HG02571 (cell line): ENCODE data around the gene TAF8.
"Not testable (repeated sequence)": the region's sequence is repeated elsewhere in the genome, so short reads cannot be mapped to it uniquely, and the experiment has no call there.

Experiments
- ATAC-seq: cut with Tn5 transposase; IDR thresholded peaks from one replicate; pipeline ENCODE4 v1.9.1; 2021; ENCODE audit warnings: mild to moderate bottlenecking, moderate library complexity; ENCODE audit not compliant: unreplicated experiment

Gene TAF8

DNA sequence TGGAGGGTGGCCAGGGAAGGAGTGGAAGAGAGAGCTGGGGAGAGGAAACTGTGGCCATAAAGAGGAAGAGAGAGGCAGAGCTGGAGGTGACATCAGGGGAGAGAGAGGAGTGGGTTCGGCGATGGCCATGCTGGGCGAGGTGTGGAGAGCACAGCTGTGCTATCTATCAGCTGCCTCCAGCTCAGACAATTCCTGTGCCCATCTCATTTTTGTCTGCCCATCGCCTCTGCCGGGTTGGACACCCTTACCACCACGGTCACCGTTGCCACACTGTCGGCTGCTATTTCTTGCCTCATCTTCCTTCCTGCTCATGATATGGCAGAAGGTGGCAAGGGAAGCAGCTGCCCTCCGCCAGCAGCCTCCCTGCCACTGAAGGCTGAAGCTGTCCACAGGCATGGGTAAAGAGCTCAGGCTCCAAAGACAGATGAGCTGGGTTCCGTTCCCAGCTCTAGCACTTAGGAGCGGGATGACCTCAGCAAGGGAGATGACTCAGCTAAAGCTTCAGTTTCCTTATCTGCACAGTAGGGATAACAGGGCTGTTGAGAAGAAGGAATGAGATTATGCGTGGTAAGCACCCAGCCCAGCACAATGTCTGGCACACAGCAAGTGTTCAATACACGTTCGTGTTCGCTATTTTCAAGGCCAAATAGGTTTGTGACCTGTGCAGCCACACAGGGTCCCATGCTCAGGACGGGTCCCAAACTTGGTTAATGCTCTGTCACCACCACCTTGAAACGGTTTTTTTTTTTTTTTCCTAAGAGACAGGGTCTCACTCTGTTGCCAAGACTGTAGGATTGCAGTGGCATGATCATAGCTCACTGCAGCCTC, 21.9 kb upstream of the TAF8 start:
- ATAC-seq, result no peak

DNA sequence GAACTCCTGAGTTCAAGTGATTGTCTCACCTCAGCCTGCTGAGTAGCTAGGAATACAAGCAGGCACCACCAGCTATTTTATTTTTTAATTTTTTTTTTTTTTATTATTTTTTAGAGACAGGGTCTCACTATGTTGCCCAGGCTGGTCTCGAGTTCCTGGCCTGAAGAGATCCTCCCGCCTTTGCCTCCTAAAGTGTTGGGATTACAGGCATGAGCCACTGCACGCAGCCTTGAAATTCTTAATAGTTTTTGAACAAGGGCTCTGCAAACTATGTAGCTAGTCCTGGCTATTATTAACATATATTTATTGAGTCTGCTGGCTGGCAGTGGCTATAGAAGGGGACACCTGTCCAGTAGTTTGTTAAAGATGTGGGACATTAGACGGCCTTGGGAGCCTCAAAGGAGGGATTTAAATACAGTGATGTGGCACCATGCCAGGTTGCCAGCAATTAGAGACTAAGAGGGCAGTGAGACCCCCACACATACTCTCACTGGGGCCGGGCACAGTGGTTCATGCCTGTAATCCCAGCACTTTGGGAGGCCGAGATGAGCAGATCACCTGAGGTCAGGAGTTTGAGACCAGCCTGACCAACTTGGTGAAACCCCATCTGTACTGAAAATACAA, 21.1 kb upstream of the TAF8 start:
- no peak for ATAC-seq

DNA sequence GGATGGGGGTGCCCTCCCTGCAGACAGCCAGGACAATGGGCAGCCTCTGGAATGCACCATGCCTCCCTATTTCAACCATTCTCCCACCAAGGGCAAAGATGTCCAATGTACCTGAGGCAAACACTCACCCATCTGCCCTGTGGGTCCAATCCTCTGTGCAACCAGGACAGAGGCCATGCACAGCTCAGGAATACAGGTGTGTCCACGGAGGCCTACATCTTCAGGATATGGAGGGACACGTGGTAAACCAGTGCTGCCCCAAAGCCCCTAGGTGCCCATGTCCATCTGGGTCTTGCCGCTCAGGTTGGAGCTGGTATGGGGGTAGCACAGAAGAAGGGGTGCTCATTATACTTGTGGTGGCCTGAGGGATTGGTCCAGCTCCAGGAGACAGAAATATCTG, 20.4 kb upstream of the TAF8 start:
- no peak for ATAC-seq

DNA sequence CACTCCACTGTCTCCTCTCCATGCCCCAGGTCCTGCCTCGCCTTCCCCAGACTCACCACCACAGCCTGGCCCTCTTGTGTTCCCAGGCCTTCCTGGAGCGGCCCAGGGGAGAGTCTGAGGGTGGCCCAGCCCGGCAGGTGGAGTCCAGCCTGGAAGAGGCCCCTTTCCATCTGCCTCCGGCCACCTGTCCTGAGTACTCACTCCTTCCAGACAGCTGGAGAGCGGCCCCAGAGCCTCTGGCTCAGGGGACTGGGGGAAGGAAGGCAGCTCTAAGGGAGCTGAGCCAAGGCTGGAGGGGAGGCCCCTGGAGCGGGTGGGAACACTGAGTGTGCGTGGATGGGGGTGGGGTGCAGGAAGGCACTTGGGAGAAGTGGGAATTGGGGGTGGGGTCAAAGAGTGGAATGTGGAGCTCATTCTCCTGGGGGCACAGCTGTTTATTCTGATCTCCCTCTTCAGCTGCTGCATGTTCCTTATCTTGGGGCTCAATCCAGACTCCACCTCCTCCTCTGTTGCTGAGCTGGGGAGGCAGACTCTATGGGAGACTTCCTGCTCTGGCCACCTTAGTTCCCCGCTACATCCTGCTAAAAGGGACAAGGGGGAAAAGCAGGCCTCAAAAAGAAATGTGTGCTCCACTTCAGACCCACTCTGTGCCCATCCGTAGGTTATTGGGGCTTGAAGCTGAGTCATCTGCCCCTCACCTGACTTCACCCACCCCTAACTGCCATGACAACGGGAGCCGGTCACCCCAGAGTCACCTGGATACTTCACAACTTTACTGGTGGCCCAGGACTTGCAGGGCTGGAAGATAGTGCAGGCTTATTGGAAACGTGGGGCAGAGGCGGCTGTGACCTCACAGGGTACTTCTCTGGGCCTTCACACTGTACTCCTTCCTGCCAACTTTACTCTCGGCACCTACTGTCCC, 19.5 kb upstream of the TAF8 start:
- ATAC-seq, result no peak

DNA sequence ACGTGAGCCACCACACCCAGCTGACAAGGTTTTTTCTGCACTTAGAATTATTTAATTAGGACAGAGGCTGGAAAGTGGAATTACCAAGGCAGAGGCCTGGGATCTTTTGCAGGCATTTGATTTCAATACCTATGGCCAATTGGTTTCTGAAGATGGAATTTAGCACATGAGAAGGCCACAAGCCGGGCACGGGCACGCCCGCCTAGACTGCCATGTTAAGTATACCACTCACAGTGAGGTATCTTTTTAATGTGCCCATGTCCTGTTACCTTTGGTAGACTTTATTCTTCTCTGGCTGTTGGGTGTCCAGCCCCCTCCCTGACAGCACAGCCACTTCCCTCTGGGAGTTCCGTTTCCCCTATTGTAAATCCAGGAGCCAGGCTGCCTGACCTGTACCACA, 18.0 kb upstream of the TAF8 start:
- no peak for ATAC-seq

DNA sequence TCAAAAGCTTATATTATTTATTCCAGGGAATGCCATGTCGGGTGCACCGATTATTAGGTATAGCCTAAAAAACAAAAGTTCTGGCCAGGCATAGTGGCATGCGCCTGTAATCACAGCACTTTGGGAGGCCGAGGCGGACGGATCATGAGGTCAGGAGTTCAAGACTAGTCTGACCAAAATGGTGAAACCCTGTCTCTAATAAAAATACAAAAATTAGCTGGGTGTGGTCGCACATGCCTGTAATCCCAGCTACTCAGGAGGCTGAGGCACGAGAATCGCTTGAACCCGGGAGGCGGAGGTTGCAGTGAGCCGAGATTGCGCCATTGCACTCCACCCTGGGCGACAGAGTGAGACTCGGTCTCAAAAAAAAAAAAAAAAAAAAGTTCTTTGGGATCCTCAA, 12.7 kb upstream of the TAF8 start:
- not testable (repeated sequence) for ATAC-seq

DNA sequence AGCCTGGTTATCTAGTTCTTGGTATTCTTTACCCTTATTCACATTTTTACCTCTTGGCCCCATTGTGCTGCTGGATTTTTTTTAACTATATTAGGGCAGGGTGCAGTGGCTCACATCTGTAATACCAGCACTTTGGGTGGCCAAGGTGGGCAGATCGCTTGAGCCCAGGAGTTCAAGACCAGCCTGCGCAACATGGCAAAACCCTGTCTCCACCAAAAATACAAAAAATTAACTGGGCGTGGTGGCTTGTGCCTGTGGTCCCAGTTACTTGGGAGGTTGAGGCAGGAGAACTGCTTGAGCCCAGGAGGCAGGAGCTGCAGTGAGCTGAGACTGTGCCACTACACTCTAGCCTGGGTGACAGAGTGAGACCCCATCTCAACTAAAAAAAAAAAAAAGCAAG, 12.2 kb upstream of the TAF8 start:
- ATAC-seq, result no peak

DNA sequence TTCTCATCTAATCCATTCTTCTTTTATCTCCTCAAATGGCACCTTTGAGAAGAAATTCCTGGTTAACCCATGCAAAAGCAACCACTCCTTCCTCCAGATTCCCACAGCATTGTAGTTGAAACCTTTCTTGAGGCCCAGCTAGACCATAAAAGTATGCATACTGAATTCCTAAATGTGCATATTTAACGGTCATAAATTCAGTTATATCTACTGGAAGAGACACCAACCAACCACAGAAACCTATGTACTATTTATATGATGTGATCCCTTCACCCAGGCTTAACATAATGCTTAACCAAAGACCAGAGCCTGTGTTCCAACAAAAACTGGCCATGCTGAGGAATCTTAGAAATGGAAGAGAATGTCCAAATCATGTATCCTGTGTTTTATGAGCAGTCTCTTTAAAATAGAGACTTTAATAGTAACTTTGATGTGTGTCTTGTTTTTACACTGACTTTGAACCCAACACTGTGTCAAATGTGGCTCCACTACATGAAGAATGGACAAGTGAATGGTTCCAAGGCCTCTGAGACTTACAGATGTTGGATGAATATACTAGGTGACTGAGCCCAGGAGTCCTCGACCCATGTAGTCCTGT, 11.4 kb upstream of the TAF8 start:
- ATAC-seq, result no peak

DNA sequence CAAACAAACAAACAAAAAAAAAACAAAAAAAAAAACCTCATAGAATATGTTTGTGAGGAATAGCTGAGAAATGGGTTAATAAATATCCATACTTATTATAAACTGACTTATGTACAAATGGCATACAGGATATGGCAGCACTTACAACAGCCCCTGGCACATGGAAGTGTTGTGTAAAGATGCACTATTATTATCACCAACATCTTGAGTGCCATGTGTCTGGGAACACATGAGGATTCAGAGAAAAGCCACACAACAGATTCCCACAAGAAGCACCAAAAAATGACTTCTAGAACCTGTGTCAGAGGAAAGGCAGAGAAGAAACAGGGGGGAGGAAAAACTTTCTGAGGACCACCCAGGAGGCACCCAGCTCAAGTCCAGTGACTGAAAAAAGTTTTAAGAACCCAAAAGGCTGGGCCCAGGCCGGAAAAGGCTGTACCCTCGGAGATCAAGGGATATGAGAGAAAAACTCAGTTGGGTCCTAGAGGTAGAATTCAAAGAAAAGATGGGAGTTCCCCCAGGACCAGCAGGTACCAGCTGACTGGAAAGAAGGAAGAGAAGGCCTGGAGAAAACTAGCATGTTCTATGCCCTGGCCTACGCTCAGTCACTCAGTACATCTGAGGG, 9.4 kb upstream of the TAF8 start:
- ATAC-seq, result no peak

DNA sequence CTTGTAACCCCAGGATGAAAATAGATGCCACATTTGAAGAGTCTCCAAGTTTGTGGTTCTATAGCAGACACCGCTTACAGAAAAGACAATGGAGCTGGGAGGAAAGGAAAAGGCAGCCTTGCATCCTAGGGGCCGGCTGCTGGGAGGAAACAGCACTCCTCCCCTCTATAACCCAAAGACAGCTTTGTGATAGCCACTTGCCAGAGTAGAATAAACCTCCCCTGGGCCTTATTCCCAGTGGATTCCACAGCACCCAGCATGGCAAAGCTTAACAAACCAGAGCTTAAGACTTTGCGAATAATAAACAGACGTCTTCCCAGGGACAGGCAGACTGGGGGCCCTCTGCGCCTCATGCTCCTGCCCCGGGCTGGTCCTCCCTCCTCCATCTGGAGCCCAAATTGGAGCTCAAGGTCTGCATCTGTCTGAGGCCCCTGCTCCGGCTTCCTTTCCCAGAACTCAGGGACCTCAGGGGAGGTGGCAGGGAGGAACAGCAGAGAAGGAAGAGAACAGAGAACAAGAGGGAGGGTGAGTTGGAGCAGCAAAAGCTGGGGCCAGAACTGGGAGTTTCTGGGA, 8.8 kb upstream of the TAF8 start:
- no peak for ATAC-seq

DNA sequence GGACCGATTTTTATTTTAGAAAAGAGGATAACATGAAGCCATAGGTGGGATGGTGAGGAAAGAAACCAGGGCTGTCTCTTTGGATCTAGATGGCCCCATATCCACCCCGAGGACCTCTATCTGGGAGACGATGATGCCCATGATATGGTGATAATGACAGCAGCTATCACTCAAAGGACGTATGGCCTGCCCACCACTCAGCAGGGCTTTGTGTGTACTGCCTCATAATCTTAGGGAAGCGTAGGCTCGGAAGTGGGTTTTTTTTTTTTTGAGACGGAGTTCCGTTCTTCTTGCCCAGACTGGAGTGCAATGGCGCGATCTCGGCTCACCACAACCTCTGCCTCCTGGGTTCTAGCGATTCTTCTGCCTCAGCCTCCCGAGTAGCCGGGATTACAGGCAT, 8.2 kb upstream of the TAF8 start:
- ATAC-seq, result no peak

DNA sequence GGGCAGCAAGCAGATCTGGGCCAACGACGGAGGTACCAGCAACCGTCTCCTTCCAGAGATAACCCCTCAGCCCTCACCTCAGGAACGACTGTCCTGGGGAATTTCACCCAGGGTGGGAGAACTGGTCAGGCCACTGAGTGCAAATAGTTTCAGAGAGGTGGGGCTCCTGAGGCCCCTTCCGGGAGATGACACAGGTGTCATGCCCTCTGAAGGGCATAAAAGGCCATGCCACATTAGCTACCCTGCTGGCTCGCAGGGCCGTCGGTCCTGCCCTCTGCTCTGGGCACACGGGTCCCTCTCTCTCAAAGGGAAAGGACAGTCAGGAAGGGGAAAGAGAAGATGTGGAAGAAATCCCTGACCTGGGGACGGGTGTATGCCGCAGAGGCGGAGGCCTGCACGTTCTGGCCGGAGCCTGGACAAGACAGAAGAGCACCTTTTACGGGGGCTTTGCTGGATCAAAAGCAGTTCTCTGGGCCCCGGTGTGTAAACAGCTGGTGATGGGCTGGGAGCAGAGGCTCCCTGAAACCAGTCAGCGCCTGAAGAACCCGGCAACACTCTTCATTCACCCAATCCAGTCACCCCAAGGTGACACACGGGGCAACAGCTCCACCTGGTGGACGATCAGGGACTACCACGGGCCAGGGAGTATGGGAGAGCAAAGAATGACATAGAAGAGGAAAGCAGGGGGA, 6.4 kb upstream of the TAF8 start:
- ATAC-seq, result no peak

DNA sequence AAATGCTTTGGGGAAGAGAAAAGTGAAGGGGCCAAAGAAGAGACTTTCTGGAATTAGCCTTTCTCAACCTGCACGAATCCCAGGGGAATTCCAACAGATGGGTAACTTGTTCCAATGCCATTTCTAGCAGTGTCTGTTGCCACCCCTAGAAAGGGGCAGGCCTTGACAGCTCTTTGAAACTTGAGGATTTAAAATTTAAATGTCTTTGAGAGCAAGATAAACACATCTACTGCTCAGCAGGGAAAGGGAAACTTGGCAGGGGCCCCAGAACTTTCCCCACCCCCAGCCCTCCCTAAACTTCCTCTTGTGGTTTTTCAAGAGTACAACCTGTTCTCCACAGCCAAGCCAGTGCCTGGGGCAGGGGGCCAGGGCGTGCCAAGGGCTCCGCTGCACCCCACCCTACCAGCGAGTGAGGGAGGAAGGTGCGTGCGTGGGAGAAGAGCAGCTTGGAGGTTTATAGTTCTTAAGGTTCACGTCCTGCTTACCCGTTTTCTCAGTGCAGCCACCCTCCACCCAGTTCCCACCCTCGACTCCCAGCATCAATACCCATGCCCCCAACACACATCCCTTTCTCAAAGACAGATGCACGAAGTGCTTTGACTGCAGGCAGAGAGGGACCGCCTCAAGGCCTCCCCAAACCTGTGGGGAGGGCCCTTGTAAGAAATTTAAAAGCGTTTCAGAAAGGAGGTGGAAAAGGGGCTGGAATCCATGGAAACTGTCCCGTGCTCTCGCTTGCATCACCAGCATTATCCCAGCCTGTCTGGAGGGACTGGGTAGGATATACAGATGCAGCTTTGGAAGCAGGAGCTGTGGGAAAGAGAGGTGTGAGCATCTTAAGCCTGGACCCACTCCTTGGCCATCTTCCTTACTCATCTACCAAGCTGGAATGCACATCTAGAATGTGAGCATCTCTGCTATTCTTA, 4.5 kb upstream of the TAF8 start:
- no peak for ATAC-seq

DNA sequence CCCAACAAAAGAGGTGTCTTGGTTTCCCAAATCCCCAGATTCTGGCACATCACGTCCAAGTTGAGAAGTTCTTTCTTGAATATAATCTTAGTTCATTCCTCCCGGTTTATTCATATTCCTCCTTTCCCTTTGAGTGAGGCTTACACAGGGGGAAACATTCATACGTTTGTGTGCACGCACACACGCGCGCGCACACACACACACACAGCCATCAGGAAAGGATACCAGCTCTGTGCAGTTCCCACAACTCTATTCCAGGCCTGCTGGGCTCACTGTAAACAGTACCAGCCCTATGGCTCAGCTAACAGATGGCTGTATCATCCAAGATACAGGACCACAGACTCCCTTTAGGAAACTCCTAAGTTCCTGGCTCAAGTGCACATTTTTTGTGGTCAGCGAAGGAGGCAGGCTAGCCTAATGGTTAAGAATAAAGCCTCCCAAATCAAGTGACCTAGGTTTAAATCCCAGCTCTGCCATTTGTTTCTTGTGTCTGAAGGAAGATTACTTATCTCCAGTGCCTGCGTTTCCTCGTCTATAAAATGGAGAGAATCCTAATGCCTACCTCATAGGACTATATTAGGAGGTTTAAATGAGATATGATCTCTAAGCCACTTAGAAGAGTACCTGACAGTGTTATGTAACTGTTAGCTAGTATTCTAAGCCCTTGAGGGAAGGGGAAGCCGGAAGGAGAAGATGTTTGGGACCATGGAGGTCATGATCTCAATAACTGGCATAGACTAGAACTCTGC, 3.7 kb upstream of the TAF8 start:
- no peak for ATAC-seq

DNA sequence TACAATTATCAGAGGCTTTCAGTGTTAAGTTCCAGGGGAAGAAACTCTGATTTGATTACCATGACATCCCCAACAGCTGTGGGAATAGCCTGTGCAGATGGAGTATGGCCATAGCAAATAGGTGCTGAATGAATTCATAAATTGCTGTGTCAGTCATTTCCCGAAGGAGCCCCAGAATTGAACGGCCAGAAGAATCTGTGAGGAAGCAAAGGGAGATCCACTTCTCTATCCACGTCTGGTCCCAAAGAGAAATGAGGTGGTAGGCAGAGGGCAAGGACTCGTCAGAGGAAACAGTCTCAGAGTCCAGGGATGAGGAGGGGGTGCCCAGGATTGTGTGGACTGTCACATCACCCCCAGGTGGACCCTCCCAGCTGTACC, 3.1 kb upstream of the TAF8 start:
- ATAC-seq, result no peak

DNA sequence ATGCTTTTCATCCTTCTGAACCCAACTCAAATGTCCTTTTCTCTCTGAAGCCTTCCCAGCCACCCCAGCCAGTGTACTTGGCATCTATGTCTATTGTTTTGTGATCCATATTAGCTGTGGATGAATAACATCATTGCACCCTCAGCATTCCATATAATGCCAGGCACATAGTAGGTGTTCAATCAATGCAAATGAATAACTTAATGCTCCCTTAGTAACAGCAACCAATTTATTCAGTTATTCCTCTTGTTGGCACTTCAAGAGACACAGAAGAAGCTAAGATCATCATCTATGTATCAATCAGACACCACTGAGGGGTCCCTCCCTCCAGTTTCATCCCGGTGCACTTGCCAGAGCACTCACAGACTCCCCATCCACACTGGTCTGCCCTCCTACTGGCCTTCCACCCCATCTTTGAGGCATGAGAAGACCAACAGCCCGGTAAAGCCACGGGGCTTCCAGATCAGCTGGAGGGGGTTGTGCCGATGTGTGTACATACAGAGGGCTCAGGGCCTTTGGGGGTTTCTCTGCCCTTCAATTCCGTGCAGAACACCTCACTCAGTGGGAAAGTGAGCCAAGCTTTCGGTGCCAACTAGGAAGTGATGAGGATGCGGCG, 2.4 kb upstream of the TAF8 start:
- no peak for ATAC-seq

DNA sequence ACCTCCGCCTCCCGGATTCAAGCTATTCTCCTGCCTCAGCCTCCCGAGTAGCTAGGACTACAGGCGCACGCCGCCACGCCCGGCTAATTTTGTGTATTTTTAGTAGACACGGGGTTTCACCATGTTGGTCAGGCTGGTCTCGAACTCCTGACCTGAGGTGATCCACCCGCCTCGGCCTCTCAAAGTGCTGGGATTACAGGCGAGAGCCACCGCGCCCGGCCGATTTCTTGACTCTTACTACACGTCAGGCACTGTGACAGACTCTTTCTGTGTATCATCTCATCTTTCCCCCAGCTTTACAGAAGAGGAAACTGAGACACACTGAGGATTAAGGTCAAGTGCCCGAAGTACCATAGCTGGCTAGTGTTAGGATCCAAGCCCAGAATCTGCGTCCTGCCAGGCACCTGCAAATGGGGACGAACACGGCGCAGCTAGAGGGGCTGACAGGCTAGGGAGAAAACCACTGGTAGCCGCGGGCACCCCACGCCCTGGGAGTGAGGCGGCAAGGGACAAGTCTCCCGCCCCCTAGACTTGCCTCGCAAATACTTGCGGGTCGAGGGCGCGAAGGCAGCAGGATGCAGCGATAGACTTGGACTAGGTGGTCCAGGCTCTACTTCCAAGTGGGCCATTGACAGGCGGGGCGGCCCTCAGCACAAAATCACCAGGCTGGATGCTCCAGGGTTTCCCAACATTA, 1.1 kb upstream of the TAF8 start:
- no peak for ATAC-seq
